A549 treated with CORT108297 at 1 μM for 4 hours (cell line): ENCODE results near the gene RAB1A. TPM values are rescaled to one million over a fixed set of nuclear protein-coding genes. Genes with fewer than 3 reads are reported as not detected.

ENCODE experiments used
- total RNA-seq: library from RNA; stranded (reverse); fragments of 200-300 nt; extraction: Qiagen RNA extraction; gene quantifications from 5 replicates; pipeline ENCODE4 v1.2.3, GENCODE V29; 2022

RAB1A gene
- 228 to 246 TPM (median 245 TPM) in 5 replicates for total RNA-seq

DNA sequence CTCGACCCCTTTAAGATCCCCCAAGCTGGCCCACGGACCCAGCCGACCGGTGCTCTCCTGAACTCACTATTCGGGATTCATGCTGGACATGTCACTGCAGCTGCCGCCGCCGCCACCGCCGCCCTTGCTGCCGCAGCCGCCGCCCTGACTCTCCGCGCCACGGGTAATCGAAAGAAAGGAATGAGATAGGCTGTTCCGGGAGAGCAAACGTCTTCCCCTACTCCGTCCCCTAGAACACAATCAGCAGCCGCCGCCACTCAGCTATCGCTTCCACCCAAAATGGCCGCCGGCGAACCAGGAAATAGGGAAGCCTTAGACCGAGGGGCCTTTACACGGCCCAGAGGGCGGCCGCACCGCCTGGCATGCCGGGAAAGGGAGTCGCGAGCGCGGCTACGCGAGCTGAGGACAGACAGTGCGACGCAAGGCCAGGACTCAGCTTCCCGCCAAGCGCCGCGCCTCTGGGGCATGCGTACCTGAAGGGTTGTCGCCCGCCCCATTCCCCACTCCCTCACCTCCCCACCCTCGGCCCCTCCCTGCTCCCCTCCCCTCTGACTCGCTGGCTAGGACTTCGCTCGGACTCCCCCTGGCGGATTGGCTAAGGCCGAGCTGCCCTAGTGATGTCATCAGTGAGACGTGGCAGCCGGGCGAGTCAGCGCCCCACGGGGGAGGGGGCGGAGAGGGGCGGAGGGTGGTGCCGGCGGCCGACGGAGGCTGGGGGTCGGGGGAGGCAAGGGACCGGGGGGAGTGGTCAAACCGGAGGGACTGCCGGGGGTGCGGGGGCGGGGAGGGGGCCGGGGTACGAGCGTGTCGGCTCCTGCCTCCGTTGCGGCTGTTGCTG lies at the start of gene RAB1A:
TSS of gene RAB1A (minus strand) at position 281 of the 838 bp plus-strand sequence. CDS start at position 90, 191 bp downstream.

DNA sequence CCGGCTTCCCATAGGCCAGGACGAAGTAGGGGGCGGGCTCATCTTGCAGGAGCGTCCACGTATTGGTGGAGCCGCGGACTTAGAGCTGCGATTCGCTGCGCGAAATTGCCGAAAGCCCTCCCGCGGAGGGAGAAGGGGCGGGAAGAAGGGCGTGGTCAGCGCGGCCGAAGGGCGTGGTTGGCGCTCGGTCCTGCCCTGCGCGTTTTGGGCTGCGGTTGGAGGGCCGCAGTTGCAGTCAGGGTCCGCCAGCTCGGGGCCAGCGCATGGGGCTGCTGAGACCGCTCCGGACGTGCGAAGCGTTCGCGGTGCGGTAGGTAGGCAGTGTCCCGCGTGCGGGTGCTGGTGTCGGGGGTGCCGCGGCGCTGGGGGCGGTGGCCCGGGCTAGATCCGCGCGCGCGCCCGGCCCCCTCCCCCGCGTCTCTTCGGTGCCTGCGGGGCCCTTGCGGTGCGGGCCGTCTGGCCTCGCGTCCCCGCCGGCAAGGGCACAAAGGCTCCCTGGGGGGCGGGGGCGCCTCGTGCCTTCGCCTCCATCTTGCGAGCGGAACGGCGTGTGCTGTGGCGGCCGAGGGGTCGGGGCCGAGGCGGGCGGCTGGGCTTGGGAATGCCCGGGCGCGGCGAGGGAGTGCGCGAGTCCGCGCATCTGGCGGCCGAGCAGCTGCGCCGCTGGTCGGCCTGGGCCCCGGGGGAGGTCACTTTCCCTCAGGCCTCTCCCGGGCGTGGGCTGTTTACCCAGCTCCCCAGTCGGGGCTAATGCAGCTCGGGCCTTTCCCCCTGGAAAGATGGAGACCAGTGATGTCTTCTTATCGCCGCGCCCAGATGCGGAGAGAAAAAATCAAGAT lies 73.5 kb downstream of the RAB1A start, which contains the start of gene CEP68:
TSS of gene CEP68 (plus strand) at position 202 of the 839 bp plus-strand sequence. CDS start 13,029 bp downstream, outside the sequence.

Other genes with a start within 250 kb of the RAB1A start
- gene SLC1A4, start 140.7 kb downstream of the RAB1A start, total RNA-seq = 10.1 to 12.7 TPM (median 10.9 TPM) in 5 replicates
- gene CEP68, start 73.7 kb downstream of the RAB1A start, total RNA-seq = 7.5 to 12.6 TPM (median 10.4 TPM) in 5 replicates
- 132 to 176 TPM (median 160 TPM) in 5 replicates for gene ACTR2, start 97.7 kb upstream of the RAB1A start, total RNA-seq